Middle frontal gyrus (tissue), 1 donor: ENCODE data around the gene APOB.

Experiments used
- DNase-seq: peaks from one replicate; pipeline ENCODE4 v3.0.0-alpha.2; 2015; ENCODE audit warnings: low spot score; ENCODE audit errors: extremely low spot score

The APOB gene

DNA sequence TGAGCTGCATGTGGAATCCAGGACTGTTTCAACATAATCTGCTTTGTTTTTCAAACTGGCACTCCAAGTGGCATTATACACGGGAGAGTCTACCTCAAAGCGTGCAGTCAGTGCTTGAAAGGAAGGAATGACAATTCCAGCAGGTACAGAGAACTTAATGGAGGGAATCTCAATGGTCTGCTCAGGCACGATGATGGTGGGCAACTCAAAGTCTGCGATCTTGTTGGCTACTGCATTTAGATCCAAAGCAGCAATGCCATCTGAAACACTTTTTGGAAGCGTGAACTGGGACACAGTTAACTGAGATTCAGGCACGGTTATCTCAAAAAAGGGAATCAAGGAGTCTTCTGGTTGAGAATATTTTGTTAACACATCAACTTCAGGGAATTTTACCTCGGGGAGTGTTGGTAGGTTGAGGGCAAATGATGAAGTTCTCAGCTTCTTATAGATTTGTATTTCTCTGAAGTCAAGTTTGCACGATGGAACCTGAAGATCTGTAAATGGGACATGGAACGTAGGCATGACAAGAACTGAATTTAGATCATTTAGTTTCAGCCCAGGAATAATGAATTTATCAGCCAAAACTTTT is 38.7 kb downstream of the APOB start:
- DNase-seq: no peak

DNA sequence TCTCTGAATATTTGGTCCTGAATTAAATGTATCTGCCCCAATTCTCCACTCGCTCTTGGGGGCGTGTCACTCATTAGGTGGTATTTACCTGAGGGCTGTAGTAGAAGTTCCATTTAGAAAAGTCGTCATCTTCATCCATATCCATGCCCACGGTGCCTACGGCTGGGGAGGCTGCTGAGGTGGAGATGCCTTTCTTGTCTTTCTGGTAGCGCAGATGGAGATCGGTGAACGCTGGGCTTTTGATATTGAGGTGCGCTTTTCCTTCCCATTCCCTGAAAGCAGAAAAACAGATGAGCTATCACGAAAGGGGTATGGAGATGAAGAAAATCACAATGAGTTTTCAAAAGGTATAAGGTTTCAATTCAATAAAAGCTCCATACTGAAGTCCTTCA is 39.7 kb downstream of the APOB start:
- no peak for DNase-seq

DNA sequence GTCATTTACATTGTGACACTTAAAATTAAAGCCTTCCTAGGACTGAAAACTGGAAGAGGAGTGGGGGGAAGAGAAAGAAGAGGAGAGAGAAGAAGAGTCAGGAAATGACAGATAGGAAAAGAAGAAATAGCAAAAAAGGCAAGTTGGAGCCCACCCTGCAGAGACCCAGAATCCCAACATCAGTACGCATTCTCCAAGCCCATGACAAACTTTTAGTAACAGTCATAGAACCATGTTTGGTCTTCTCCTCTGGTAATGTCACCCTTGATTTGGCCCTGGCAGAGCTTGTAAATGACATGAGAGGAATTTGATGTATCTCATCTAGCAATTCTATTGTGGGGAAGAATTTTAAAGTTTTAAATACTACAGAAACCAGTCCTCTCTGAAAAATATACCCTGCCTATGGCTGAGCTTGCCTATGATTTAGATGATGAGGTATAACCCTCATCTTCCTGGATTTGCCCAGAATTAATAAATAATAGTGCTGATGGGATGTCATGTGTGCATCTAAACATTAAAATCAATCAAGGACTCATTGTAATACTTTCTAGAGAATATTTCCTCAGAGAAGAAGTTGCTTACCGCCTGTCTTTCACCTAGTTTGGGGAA is 40.2 kb downstream of the APOB start:
- DNase-seq: no peak

DNA sequence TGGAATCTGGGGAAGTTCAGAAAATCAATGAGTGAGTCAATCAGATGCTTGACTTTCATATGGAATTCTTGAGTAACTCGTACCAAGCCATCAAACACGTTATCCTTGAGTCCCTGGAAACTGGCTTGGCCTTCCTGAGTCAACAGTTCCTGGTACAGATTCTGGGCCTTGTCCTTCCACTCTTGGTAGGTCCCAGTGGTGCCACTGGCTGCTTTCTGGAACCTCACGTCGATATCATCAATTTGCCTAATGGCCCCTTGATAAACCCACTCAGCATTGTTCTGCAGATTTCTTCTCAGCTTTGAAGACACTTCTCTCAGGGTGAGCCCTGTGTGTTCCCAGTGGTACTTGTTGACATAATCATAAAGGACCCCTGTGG is 41.1 kb downstream of the APOB start:
- DNase-seq: no peak

DNA sequence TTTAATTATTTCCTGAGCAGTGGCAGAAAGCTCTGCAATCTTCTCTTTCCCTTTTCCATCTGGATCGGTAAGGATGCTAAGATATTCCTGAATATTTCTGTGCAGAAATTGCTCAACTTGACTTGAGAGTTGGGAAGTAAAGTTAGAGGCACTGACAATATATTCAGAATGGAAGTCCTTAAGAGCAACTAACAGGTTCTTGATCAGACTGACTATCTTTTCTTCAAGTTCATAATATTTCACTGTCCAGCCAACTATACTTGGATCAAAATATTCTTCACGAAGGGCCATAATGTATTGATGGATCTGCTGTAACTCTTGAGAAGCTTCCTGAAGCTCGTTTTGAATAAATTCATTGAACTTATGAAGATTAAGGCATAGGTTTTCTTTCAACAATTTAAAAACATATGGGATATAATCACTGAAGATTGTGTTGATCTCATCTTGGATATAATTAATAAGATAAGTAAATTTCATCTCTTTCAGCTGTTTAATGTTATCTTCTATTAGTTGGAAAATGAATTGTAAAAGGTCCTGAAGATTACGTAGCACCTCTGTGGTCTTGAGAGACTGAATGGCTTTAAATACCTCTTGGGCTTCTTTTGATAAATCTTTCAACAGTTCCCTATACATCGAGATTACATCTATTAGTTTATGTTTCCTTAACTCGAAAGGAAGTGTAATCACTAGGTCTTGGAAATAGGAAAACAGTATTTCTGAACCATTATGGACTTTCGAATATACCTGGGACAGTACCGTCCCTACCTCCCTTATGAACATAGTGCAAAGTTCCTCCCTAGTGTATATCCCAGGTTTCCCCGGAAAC is 41.7 kb downstream of the APOB start:
- no peak for DNase-seq

DNA sequence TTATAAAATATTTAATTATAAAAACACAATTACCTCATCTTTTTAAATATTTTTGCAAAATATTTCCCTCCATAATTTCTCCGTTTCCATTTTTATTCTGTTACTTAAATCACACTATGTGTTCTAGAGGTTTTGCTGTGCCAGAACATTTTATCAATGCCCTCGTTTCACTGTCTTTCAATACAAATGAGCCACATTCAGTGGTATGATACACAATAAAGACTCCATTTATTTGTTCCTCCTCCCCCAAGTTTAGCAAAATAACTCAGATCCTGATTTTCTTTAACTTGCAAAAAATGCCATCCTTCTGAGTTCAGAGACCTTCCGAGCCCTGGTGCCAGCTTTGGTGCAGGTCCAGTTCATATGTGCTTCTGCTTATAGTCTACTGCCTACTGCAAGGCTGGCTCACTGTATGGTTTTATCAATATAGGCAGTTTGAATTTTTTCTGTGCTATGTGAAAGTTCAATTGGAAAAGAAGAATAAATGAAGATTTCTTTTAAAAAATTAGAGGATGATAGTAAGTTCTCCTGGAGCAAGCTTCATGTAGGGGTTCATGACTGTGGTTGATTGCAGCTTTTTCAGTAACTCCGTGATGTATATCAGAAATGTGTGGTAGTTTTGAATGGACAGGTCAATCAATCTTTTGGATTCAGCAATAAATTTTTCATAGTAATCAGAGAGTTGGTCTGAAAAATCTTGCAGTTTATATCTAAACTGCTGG is 42.5 kb downstream of the APOB start:
- DNase-seq: no peak

DNA sequence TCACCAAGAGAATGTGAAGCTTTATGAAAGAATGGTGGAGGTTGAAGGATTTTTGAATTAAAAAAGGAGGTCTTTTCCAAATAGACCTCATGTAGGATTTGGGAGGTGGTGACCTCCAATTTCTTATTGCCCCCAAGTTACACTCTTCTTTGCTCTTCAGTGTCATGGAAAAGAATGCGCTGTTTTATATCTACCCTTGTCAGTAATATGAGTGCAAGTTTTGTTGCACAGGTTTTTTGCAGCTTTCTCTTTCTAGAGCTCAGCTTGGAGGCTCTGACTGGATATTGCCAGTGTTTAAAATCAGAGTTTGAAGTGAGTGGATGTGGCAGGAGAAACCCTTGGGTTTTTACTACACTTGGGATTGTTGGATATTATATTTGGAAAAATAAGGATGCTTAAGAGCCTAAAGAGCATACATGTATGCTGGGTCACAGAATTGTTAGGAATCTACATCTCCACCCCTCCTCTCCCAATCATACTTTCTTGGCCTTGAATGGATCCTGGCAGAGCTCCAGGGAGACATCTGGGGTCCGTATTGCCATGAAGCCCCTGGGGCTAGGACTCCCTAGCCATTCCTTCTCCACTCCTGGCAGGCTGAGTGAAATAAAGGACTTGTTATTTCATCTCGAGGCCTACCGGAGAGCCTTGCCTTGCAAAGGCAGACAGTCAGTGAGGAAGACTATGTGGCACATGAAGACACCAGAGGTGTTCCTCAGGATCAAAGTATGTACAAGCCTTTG is 43.8 kb downstream of the APOB start:
- no peak for DNase-seq

DNA sequence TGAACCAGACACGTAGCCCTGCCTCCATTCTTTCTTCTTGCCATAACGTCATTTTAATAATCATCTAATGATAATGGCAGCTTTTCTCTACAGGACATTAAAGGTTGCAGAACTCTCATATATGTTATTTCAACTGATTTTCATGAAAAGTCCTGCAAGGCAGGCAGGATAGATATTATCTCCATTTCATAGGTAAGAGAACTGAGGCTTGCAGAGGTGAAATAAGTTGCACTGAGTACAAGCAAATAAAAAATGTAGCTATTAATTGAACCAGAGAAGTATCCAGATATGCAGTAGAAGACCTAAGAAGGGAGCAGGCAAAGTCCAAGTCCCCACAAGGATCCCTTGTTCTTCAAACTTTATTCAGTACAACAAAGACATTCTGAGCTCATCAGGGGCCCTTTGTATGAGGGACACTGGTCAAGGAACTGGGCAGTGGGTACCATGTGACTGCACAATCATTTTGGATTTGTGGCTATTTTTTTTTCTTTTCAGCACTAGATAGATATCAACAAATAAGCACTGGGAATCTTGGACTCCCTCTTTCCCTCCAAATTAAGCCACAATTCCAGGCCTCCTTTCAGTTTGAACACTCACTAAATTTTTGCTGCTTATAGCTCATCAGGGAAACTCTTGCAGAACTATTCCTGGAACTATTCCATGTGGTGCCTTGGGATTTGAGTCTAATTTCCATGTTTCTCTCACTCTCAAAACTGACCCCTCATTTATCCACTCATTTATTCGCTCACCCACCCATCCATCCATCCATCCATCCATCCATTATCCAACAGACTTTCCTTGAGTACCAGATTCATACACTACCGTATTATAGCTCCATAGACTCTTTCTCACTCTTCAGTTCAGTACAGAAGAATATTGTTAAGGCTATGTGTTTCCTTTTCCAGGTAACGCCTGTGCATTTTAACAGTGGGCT is 44.6 kb downstream of the APOB start:
- DNase-seq: no peak

DNA sequence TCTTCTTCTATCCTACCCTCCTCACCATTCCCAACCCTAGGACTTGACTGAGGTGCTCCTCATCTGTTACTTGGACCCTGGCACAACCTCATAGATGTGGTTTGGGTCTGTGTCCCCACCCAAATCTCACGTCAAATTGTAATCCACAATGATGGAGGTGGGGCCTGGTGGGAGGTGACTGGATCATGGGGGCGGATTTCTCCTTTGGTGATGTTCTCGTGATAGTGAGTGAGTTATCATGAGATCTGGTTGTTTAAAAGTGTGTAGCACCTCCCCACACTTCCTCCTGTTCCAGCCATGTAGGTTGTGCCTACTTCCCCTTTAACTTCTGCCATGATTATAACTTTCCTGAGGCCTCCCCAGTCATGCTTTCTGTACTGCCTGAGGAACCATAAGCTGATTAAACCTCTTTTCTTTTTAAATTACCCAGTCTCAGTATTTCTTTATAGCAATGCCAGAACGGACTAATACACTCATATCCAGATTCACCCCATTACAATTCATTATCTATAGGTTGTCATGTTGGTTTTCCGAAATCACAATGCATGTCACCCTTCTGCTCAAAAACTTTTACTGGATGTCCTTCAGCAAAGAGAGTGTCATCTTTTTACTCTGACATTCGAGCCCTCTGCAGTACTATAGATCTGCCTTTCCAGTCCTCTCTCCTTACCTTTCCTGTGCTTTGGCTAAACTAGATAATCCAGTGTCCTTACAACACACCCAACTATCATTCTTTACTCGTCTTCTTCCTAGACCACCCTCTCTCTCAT is 45.7 kb downstream of the APOB start:
- no peak for DNase-seq

DNA sequence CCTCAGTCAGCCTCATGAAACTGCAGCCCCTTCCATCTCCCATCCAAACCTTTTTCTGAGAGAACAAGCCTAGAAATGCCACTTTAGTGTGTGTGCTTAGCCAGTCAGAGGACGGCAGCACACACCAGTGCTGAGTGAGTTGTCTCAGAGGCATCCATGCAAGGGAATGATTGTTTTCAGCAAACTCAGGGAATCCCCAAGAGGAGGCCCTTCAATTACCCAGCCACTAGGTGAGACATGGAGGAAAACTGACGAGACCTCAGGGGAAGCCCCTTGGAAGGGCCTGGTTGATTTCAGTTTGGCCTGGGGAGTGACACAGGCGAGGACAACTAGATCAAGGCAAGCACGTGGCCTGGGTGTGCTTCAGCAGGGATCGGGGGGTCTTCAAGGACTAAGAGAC is 49.7 kb downstream of the APOB start:
- DNase-seq: no peak

DNA sequence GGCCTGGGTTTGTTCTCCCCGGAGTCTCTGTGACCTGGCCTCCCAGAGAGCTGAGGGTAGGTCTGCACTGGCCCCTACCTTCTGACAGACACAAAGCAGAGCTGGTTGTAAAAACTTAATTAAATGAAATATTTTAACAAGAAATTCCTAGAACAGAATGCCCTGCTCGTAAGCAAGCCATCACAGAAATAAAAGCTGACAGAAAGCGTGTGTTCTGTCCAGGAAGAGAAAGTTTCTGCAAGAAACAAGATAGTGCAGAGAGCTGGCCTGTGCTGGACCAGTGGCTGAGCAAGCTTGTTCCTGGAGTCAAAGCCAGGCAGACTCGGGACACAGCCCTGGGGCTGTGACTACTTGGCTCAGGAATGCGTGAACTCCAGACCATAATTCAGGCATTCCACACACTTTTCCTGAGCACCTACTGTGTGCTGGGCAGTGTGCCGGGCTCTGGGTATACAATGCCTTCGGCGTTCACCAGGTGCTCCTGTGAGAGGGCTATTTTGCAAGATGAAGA is 51.6 kb downstream of the APOB start:
- DNase-seq: no peak

DNA sequence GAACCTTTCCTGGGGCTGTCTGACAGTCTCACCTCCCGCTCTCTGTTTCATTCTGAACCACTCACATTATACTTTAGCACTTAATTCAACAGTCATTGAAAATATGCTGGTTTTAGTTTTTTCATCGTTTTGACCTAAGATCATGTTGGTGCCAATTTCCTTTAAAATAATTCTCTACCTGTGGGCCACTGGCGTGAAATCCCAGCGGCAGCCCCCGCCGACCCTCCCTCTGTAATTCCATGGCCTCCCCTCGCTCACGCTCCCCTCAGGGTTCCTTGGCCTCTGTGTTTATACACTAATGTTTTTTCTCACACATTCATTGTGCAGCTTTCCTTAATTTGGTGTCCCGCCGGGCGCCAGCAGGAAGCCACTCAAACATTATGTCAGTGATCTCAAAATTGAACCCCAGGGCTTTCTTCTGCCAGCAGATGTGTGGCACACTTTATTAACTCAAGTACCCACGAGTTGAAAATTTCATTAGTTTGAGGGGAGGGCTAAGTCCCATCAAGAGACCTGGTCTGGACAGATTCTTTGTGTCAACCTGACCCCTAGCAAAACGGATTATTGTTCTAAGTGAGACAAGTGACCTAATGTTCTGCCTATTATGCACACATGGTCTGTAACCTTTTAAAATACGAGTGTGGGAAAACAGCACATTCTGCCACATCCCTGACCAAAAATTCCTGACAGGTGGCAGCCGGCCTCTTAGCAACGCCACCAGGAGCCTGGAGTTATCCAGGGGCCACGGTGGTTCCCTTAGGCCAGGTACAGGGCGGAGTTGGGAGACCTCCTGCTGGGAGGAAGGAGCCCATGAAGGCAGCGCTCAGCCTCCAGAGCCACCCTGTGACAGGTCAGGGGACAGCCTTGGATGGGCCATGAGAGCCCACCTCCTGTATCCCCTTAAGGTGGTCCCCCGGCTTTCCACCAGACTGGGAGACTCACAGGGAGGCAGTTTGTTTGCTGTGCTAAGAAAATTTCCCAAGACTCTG is 53.1 kb downstream of the APOB start:
- DNase-seq: no peak

DNA sequence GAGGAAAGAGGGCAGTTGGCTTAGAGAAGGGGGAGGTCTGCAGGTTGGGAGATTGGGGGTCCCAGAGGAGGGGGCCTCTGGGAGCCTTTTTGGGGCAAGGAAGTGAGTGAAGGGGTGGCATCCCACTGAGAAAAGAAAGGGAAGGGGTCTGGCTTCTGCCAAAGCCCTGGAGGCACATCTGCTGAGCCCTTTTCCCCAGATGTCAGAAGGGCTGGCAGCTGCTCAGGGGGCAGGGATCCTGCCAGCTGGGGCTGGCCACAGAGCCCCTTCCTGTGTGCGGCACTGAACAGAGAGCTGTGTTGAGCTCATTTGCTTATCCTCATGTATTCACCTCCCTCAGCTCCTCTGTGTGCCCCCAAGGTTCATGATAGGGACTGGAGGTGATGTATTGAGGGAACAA is 54.5 kb downstream of the APOB start:
- DNase-seq: no peak

DNA sequence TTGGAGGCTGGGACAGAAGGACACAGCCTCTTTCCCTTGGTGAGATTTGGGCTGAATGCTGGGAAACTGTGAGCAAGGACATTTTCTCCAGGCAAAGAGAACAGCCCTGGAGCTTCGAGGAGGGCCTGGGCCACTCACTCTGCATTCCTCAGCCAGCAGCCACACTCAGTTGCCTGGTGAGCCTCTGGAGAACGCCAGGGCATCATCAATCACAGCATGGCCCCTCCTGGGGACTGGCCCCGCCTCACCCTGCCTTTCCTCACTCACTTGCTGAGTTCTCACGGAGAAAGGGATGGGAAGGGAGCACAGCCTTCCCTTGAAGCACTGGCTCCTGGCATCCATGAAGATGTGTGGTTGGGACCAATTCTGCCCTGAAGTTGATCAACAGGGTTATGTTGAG is 55.0 kb downstream of the APOB start:
- DNase-seq: no peak

DNA sequence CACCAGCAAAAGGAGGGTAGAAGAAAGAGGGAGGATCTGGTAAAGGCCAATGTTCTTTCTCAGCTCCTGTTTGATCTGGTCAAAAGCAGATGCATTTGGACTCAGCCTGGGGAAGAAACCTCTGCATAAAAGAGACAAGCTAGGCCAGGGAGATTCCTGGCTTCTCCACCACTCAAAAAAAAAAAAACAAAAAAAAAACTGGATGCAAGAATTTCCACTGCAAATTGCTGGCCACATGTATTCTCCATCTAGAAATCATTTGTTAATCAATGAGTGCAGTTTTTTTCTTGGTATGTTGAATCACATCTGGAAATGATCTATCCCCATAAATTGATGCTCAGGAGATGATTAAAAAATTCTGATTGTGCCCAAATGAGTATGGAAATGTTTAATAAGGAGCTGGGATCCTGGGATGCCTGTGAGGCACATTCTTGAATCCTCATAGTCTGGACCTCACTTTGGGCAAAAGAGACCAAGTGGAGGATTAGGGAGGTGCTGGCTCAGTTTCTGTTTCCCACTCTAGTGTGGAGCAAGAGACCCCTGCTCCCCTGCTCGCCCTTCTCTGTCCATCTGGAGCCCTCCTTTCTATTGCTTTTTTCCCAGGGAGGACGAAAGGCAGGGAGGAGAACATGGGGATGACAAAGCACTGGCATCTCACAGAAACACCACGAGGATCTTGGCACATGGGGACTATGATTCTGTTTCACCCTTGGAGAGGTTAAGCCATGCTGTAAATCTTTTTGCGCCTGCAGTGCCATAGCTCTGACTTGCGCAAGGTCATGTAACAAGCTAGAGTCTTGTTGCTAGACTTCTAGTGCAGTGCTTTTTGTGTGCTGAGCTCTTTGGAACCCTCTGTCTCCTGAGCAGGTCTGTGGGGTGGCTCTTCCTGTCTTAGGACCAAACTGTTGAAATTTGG is 57.6 kb downstream of the APOB start:
- no peak for DNase-seq

DNA sequence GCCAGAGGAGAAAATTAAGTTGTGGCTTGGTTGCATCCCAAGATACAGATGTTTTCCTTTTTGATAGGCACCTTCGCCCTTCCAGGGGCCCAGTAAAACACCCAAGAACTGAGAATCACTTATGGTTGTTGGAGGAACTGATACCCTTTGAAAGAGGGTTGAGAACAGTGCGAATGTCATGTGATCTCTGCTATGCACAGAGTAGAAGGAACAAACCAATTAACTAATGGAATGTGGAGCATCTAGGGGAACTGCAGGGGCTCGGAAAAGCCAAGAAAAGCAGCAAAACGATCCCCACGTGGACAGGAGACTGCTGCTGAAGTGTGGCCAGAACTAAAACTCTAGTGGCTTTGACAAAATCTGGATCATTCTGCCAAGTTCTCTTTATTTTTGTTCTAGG is 58.8 kb downstream of the APOB start:
- no peak for DNase-seq

DNA sequence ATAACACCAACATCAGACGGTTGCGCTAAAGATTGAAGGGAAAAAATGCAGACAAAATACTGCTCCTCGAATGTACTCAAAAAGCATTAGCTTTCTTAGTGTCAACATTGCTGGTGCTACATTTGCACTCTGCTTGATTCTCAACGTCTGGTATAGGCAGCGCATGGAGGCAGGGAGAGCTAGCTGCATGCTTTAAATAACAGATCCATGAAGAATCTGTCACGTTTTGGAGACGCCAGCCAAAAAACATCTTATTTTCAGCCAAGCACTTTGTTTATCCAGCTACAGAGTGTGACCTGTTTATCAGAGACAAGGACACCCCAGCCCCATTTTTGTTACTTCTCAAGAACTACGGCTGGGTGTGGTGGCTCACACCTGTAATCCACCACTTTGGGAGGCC is 59.5 kb downstream of the APOB start:
- DNase-seq: no peak
